ENCODE measurements around the gene IMMP2L. TPM values are rescaled to one million over a fixed set of nuclear protein-coding genes. Genes with fewer than 3 reads are reported as not detected.
"Not testable (repeated sequence)": the region's sequence is repeated elsewhere in the genome, so short reads cannot be mapped to it uniquely, and the experiment has no call there.

IMMP2L gene
- total RNA-seq, 1 donor from 2014 or later = 11.9 TPM

DNA sequence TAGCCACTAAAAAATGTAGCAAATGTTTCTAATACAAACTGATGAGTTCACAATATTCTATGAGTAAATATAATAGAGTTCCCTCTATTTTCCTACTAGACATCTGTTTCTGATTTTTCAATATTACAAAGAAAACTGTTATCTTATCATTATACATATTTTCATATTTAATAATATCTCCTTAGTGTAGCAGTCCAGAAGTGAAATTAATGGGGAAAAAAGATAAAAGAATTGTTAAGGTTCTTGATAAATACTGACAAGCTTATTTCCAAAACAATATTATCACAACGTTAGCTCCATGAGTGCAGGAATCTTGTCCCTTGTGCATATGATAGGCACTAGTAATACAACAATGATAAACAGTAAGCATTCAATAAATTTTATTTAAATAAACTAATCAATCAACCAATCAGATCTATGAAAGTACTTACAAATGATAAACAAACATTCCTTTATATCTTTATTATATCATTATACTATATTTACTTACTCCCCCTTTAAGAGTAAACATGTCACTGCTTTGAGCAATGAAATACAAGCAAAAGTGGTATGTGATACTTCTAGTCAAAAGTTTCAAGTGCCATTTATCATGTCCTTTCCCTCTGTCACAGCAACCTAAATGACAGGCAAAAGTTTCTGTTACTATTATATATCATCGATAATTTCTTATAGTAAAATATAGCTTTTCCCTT lies 103.1 kb downstream of the IMMP2L start:
- no peaks in the 10 kb centered on the region for H3K36me3 Mint-ChIP-seq (ENCODE audit: low read depth)
- no peak for DNase-seq (ENCODE audit: low read depth, low spot score)
- H3K4me1 Mint-ChIP-seq = peaks cover 9% of the 10 kb centered on the region
- no peaks in the 10 kb centered on the region for H3K27me3 Mint-ChIP-seq (ENCODE audit: low read depth)
- no peak overlapping the region for H3K27ac Mint-ChIP-seq (ENCODE audit: unreplicated experiment)
- no peaks in the 10 kb centered on the region for H3K9me3 Mint-ChIP-seq
- TF ChIP-seq, protein P1, sequence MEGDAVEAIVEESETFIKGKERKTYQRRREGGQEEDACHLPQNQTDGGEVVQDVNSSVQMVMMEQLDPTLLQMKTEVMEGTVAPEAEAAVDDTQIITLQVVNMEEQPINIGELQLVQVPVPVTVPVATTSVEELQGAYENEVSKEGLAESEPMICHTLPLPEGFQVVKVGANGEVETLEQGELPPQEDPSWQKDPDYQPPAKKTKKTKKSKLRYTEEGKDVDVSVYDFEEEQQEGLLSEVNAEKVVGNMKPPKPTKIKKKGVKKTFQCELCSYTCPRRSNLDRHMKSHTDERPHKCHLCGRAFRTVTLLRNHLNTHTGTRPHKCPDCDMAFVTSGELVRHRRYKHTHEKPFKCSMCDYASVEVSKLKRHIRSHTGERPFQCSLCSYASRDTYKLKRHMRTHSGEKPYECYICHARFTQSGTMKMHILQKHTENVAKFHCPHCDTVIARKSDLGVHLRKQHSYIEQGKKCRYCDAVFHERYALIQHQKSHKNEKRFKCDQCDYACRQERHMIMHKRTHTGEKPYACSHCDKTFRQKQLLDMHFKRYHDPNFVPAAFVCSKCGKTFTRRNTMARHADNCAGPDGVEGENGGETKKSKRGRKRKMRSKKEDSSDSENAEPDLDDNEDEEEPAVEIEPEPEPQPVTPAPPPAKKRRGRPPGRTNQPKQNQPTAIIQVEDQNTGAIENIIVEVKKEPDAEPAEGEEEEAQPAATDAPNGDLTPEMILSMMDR (conservative IDR thresholded peaks at IDR 0.05) = no peak
- no peak overlapping the region for H3K4me3 Mint-ChIP-seq

DNA sequence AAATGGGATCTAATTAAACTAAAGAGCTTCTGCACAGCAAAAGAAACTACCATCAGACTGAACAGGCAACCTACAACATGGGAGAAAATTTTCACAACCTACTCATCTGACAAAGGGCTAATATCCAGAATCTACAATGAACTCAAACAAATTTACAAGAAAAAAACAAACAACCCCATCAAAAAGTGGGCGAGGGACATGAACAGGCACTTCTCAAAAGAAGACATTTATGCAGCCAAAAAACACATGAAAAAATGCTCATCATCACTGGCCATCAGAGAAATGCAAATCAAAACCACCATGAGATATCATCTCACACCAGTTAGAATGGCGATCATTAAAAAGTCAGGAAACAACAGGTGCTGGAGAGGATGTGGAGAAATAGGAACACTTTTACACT lies 111.6 kb downstream of the IMMP2L start:
- not testable (repeated sequence) for DNase-seq (ENCODE audit: low read depth, low spot score); H3K27ac Mint-ChIP-seq (ENCODE audit: unreplicated experiment); H3K4me1 Mint-ChIP-seq; H3K9me3 Mint-ChIP-seq; H3K4me3 Mint-ChIP-seq; H3K27me3 Mint-ChIP-seq (ENCODE audit: low read depth); H3K36me3 Mint-ChIP-seq (ENCODE audit: low read depth)

GRCh38 chr7:111447502-111447901 lies 114.8 kb downstream of the IMMP2L start:
- not testable (repeated sequence) for DNase-seq (ENCODE audit: low read depth, low spot score); H3K27me3 Mint-ChIP-seq (ENCODE audit: low read depth); H3K36me3 Mint-ChIP-seq (ENCODE audit: low read depth); H3K27ac Mint-ChIP-seq (ENCODE audit: unreplicated experiment); H3K4me1 Mint-ChIP-seq; H3K9me3 Mint-ChIP-seq; H3K4me3 Mint-ChIP-seq

DNA sequence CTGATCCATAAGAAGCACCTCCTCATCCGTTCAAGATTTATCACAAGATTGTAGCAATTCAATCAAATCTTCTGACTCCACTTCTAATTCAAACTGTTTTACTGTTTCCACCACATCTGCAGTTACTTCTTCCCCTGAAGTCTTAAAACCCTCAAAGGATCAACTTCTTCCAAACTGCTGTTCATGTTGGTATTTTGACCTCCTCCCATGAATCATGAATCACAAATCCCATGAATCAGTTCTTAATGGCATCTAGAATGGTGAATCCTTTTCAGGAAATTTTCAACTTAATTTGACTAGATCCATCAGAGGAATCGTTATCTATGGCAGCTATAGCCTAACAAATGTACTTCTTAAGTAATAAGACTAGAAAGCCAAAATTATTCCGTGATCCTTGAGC lies 122.3 kb downstream of the IMMP2L start:
- Mint-ChIP-seq H3K27me3 (ENCODE audit: low read depth) (no peaks in the 10 kb centered on the region), H3K4me3 (no peak overlapping the region), H3K27ac (ENCODE audit: unreplicated experiment) (no peak overlapping the region), H3K4me1 (peaks cover 10% of the 10 kb centered on the region), H3K36me3 (ENCODE audit: low read depth) (peaks cover 13% of the 10 kb centered on the region), H3K9me3 (peaks cover 7% of the 10 kb centered on the region)
- no peak for DNase-seq (ENCODE audit: low read depth, low spot score)
- TF ChIP-seq, protein P1 (conservative IDR thresholded peaks at IDR 0.05) = no peak

GRCh38 chr7:111438369-111439289 lies 123.7 kb downstream of the IMMP2L start:
- no peaks in the 10 kb centered on the region for H3K27me3 Mint-ChIP-seq (ENCODE audit: low read depth)
- peaks cover 10% of the 10 kb centered on the region for H3K9me3 Mint-ChIP-seq
- TF ChIP-seq, protein P1 (conservative IDR thresholded peaks at IDR 0.05) = no peak
- no peak overlapping the region for H3K27ac Mint-ChIP-seq (ENCODE audit: unreplicated experiment)
- no peak for DNase-seq (ENCODE audit: low read depth, low spot score)
- H3K4me1 Mint-ChIP-seq = peaks cover 10% of the 10 kb centered on the region
- no peak overlapping the region for H3K4me3 Mint-ChIP-seq
- peaks cover 16% of the 10 kb centered on the region for H3K36me3 Mint-ChIP-seq (ENCODE audit: low read depth)

GRCh38 chr7:111437736-111438135 lies 124.6 kb downstream of the IMMP2L start:
- peaks cover 16% of the 10 kb centered on the region for H3K9me3 Mint-ChIP-seq
- no peak overlapping the region for H3K27ac Mint-ChIP-seq (ENCODE audit: unreplicated experiment)
- TF ChIP-seq, protein P1 (conservative IDR thresholded peaks at IDR 0.05) = no peak
- peaks cover 10% of the 10 kb centered on the region for H3K4me1 Mint-ChIP-seq
- H3K27me3 Mint-ChIP-seq (ENCODE audit: low read depth) = no peaks in the 10 kb centered on the region
- peaks cover 21% of the 10 kb centered on the region for H3K36me3 Mint-ChIP-seq (ENCODE audit: low read depth)
- no peak overlapping the region for H3K4me3 Mint-ChIP-seq
- DNase-seq (ENCODE audit: low read depth, low spot score) = no peak
